ENCODE measurements around the gene KIAA0586. TPM values are rescaled to one million over a fixed set of nuclear protein-coding genes. Genes with fewer than 3 reads are reported as not detected.

KIAA0586 gene
- 20.5 to 23.5 TPM (median 22.2 TPM) in 3 replicates for total RNA-seq (2021)
- percentile 70 among the genes with signal in this experiment for Bru-seq, nascent RNA
- long read RNA-seq, experiment 1, full-length matches to known transcripts, result 2 of 76 reads
- long read RNA-seq, experiment 1, partial matches to known transcripts, result 29 of 76 reads
- long read RNA-seq, experiment 1, other reads (novel, unspliced or antisense), result 45 of 76 reads
- long read RNA-seq, experiment 2, partial matches to known transcripts, result 11 of 24 reads
- long read RNA-seq, experiment 2, other reads (novel, unspliced or antisense), result 12 of 24 reads
- long read RNA-seq, experiment 3, partial matches to known transcripts, result 5 of 6 reads
- long read RNA-seq, experiment 3, other reads (novel, unspliced or antisense), result 1 of 6 reads

GRCh38 chr14:58427281-58428117, at the start of gene KIAA0586, which contains the start of gene TIMM9:
TSS of gene KIAA0586 (plus strand) at chr14:58427719. CDS start at chr14:58428265, 546 bp downstream.
TSS of gene TIMM9 (minus strand) at chr14:58427531. CDS start at chr14:58411945, 15,586 bp downstream.
- Mint-ChIP-seq H3K9me3 (no peaks in the 10 kb centered on the region), H3K36me3 (peaks cover 13% of the 10 kb centered on the region), H3K4me1 (peaks cover 16% of the 10 kb centered on the region), H3K4me3 (peak within 1 kb of the TSS; percentile 93), H3K27ac (peak within 1 kb of the TSS; percentile 95), H3K27me3 (ENCODE audit: low read depth) (no peaks in the 10 kb centered on the region)
- CTCF ChIA-PET, result interaction anchor here (1.1 kb wide), 1 partner anchor 33 kb away, joined by 4 read pairs; no protein-coding TSS in a partner anchor
- POLR2A ChIA-PET, result interaction anchor here (2.6 kb wide), 1 partner anchor 129 kb away, joined by 14 read pairs; the partner anchor contains the start of gene ARID4A
- ATAC-seq, result peak; percentile 89
- peak; percentile 95 for DNase-seq (ENCODE audit: low spot score)
- TF ChIP-seq TCF7 (CRISPR knock-in tag; IDR thresholded peaks at IDR 0.05; ENCODE audit: low read depth) (no peak), ZNF423 (CRISPR knock-in tag; IDR thresholded peaks at IDR 0.05) (no peak), RORB (CRISPR knock-in tag; IDR thresholded peaks at IDR 0.05) (0 out of 2 replicates have a peak, but pooled peaks have one; percentile 20), FOXP4 (CRISPR knock-in tag; IDR thresholded peaks at IDR 0.05) (0 out of 2 replicates have a peak, but pooled peaks have one; percentile 56), NR2C2 (CRISPR knock-in tag; IDR thresholded peaks at IDR 0.05) (no peak), AFF4 (CRISPR knock-in tag; IDR thresholded peaks at IDR 0.05; ENCODE audit: borderline replicate concordance) (no peak), GABPB1 (CRISPR knock-in tag; IDR thresholded peaks at IDR 0.05) (no peak), MLX (CRISPR knock-in tag; IDR thresholded peaks at IDR 0.05) (no peak), IRF1 (CRISPR knock-in tag; IDR thresholded peaks at IDR 0.05) (no peak), CDX4 (CRISPR knock-in tag; IDR thresholded peaks at IDR 0.05; ENCODE audit: borderline replicate concordance) (no peak), RELA (CRISPR knock-in tag; IDR thresholded peaks at IDR 0.05; ENCODE audit: borderline replicate concordance) (no peak), EMX1 (CRISPR knock-in tag; IDR thresholded peaks at IDR 0.05) (no peak), PRDM15 (CRISPR knock-in tag; IDR thresholded peaks at IDR 0.05) (peak; percentile 67), CREM (CRISPR knock-in tag; IDR thresholded peaks at IDR 0.05) (0 out of 2 replicates have a peak, but pooled peaks have one; percentile 43), FOXK1 (CRISPR knock-in tag; IDR thresholded peaks at IDR 0.05) (peak; percentile 89), ZNF121 (CRISPR knock-in tag; IDR thresholded peaks at IDR 0.05) (no peak), PRRX2 (CRISPR knock-in tag; IDR thresholded peaks at IDR 0.05) (no peak), FOXJ3 (CRISPR knock-in tag; IDR thresholded peaks at IDR 0.05; ENCODE audit: borderline replicate concordance) (no peak), ZNF396 (CRISPR knock-in tag; IDR thresholded peaks at IDR 0.05; ENCODE audit: borderline replicate concordance) (no peak), PREB (CRISPR knock-in tag; IDR thresholded peaks at IDR 0.05; ENCODE audit: borderline replicate concordance) (no peak), KAT7 (CRISPR knock-in tag; IDR thresholded peaks at IDR 0.05; ENCODE audit: borderline replicate concordance) (no peak)
